ENCODE measurements around the gene STXBP3.
A peak's percentile ranks its signal among the peaks of the same experiment; 100 is the strongest.
"Not testable (repeated sequence)": the region's sequence is repeated elsewhere in the genome, so short reads cannot be mapped to it uniquely, and the experiment has no call there.

Gene STXBP3

GRCh38 chr1:108746382-108747170, at the start of gene STXBP3:
STXBP3 (plus strand) TSS chr1:108746674; CDS start chr1:108746738, 64 bp downstream.
- DNase-seq, result peak; percentile 98 to 100

GRCh38 chr1:108699375-108700332, 46.8 kb upstream of the STXBP3 start:
- DNase-seq, result no peak

GRCh38 chr1:108701176-108701849, 45.2 kb upstream of the STXBP3 start:
- no peak for DNase-seq

- DNase-seq, result not testable (repeated sequence)
Measured at GRCh38 chr1:108702109-108702508, 44.4 kb upstream of the STXBP3 start.

GRCh38 chr1:108703939-108704338, 42.5 kb upstream of the STXBP3 start:
- DNase-seq, result no peak

GRCh38 chr1:108704496-108704895, 42.0 kb upstream of the STXBP3 start:
- DNase-seq, result no peak

- DNase-seq, result no peak
Measured at GRCh38 chr1:108706643-108707042, 39.8 kb upstream of the STXBP3 start.

GRCh38 chr1:108708691-108709660, 37.5 kb upstream of the STXBP3 start:
- peak in 1 of 2 experiments; percentile 39 for DNase-seq

GRCh38 chr1:108712606-108713150, 33.8 kb upstream of the STXBP3 start, which contains the start of gene FNDC7:
FNDC7 (plus strand) TSS chr1:108712908; CDS start chr1:108712934, 26 bp downstream.
- no peak for DNase-seq

- no peak for DNase-seq
Measured at GRCh38 chr1:108715932-108716331, 30.5 kb upstream of the STXBP3 start.

GRCh38 chr1:108716437-108717230, 29.8 kb upstream of the STXBP3 start:
- DNase-seq, result no peak

- no peak for DNase-seq
Measured at GRCh38 chr1:108717774-108718316, 28.6 kb upstream of the STXBP3 start.

- no peak for DNase-seq
Measured at GRCh38 chr1:108718927-108719655, 27.4 kb upstream of the STXBP3 start.

- DNase-seq, result no peak
Measured at GRCh38 chr1:108719656-108720435, 26.6 kb upstream of the STXBP3 start.

- no peak for DNase-seq
Measured at GRCh38 chr1:108722292-108722691, 24.2 kb upstream of the STXBP3 start.

GRCh38 chr1:108725906-108726305, 20.6 kb upstream of the STXBP3 start:
- DNase-seq, result no peak

- DNase-seq, result no peak
Measured at GRCh38 chr1:108728327-108728923, 18.0 kb upstream of the STXBP3 start.

GRCh38 chr1:108729481-108729880, 17.0 kb upstream of the STXBP3 start:
- no peak for DNase-seq
